ENCODE data around the gene GJB5.
"Not testable (repeated sequence)": the region's sequence is repeated elsewhere in the genome, so short reads cannot be mapped to it uniquely, and the experiment has no call there.

Gene GJB5

DNA sequence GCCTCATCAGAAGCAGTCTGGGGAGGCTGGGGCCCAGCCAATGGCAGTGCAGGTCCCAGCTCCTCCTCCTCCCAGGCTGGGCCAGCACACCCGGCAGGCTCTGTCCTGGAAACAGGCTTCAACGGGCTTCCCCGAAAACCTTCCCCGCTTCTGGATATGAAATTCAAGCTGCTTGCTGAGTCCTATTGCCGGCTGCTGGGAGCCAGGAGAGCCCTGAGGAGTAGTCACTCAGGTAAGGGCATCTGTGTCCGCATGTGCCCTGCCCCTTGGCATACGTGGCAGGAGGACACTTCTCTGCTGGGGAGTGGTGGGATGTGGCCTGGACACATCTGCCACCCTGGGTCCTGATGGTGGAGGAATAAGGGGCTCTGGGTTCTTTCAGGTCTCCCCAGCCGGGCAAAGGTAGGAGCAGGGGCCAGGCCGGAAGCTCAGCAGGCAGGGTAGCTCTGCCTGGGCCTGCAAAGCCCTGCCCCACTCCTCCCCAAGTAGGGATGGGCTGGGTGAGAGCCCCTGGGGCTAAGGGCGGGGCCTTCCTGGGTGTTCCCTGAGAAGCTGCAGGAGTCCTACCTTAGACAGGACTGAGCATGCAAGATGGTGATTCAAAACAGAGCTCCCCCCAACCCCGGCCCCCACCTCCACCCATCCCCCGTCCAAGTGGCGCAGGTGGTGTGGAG lies at the start of gene GJB5:
Gene GJB5, plus strand, starts transcription at position 84 of the 674 bp plus-strand sequence. CDS start 2,284 bp downstream, outside the sequence.
- DNase-seq (ENCODE audit: low spot score in 2 of 2) (no peak), ATAC-seq (no peak)
- Mint-ChIP-seq H3K4me1 (no peaks in the 10 kb centered on the region), H3K9me3 (no peaks in the 10 kb centered on the region), H3K4me3 (no peak within 1 kb of the TSS), H3K27ac (no peak within 1 kb of the TSS), H3K36me3 (no peaks in the 10 kb centered on the region)

GRCh38 chr1:34705077-34705476 lies 49.8 kb upstream of the GJB5 start:
- no peak overlapping the region for H3K27ac Mint-ChIP-seq
- no peak overlapping the region for H3K4me3 Mint-ChIP-seq
- H3K9me3 Mint-ChIP-seq, result no peaks in the 10 kb centered on the region

GRCh38 chr1:34708106-34708505 lies 46.7 kb upstream of the GJB5 start:
- H3K36me3 Mint-ChIP-seq, result no peaks in the 10 kb centered on the region
- H3K4me1 Mint-ChIP-seq, result no peaks in the 10 kb centered on the region
- no peaks in the 10 kb centered on the region for H3K9me3 Mint-ChIP-seq
- no peak for ATAC-seq
- DNase-seq (ENCODE audit: low spot score in 2 of 2), result no peak
- H3K4me3 Mint-ChIP-seq, result no peak overlapping the region
- H3K27ac Mint-ChIP-seq, result no peak overlapping the region

More at GRCh38 chr1:34705077-34705476, 49.8 kb upstream of the GJB5 start:
- DNase-seq (ENCODE audit: low spot score in 2 of 2) (no peak), ATAC-seq (no peak)
- H3K4me1 Mint-ChIP-seq, result no peaks in the 10 kb centered on the region
- no peaks in the 10 kb centered on the region for H3K36me3 Mint-ChIP-seq

GRCh38 chr1:34709547-34709946 lies 45.3 kb upstream of the GJB5 start:
- Mint-ChIP-seq H3K36me3 (no peaks in the 10 kb centered on the region), H3K4me1 (no peaks in the 10 kb centered on the region), H3K4me3 (no peak overlapping the region), H3K27ac (no peak overlapping the region), H3K9me3 (no peaks in the 10 kb centered on the region)
- DNase-seq (ENCODE audit: low spot score in 2 of 2) (no peak), ATAC-seq (no peak)

DNA sequence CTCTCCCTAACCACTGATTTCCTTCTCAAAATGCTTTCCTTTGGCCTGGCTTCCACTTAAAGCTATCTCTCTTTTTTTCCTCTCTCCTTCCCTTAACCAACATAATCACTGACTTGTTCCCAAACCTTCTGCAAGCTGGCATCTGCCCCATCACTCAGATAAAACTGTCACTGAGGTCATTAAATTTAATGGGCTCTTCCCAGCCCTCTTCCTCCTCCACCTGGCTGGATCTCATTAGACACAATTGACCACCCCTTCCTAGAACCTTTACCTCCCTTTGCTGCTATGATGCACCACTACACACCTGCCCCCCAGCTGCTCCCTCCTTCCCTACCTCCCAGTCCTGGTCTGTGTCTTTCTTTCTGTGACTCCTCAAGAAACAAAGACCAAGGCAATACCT lies 44.0 kb upstream of the GJB5 start:
- no peaks in the 10 kb centered on the region for H3K4me1 Mint-ChIP-seq
- DNase-seq (ENCODE audit: low spot score in 2 of 2) (no peak), ATAC-seq (no peak)
- no peaks in the 10 kb centered on the region for H3K9me3 Mint-ChIP-seq
- no peaks in the 10 kb centered on the region for H3K36me3 Mint-ChIP-seq
- no peak overlapping the region for H3K4me3 Mint-ChIP-seq
- no peak overlapping the region for H3K27ac Mint-ChIP-seq

- Mint-ChIP-seq H3K4me1 (no peaks in the 10 kb centered on the region), H3K9me3 (no peaks in the 10 kb centered on the region), H3K36me3 (no peaks in the 10 kb centered on the region), H3K4me3 (no peak overlapping the region), H3K27ac (no peak overlapping the region)
- ATAC-seq (no peak), DNase-seq (ENCODE audit: low spot score in 2 of 2) (no peak)
These were observed 43.4 kb upstream of the GJB5 start for GRCh38 chr1:34711485-34711884.

GRCh38 chr1:34712007-34712688 lies 42.7 kb upstream of the GJB5 start:
- Mint-ChIP-seq H3K4me1 (no peaks in the 10 kb centered on the region), H3K36me3 (no peaks in the 10 kb centered on the region), H3K27ac (no peak overlapping the region), H3K9me3 (no peaks in the 10 kb centered on the region), H3K4me3 (no peak overlapping the region)
- ATAC-seq (no peak), DNase-seq (ENCODE audit: low spot score in 2 of 2) (no peak)

DNA sequence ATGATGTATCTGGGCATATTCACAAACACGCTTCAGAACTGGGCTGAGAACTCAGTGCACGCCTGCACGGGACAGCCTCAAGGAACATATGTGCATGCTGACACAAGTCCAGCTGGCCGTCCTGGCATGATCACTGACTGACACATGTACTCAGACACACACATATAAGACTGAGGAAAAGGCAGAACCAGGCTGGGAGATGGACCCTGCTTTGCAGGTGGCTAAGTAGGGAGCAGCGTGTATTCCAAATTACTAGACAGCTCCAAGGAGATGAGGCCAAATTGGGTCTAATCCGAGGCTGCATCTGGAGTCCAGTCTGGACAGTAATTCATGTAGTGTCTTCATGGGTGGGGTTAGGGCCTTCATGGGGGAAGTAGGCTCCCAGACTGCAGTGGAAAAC lies 41.4 kb upstream of the GJB5 start:
- no peak overlapping the region for H3K27ac Mint-ChIP-seq
- no peaks in the 10 kb centered on the region for H3K9me3 Mint-ChIP-seq
- no peaks in the 10 kb centered on the region for H3K36me3 Mint-ChIP-seq
- DNase-seq (ENCODE audit: low spot score in 2 of 2), result no peak
- no peak for ATAC-seq
- no peak overlapping the region for H3K4me3 Mint-ChIP-seq
- H3K4me1 Mint-ChIP-seq, result no peaks in the 10 kb centered on the region

DNA sequence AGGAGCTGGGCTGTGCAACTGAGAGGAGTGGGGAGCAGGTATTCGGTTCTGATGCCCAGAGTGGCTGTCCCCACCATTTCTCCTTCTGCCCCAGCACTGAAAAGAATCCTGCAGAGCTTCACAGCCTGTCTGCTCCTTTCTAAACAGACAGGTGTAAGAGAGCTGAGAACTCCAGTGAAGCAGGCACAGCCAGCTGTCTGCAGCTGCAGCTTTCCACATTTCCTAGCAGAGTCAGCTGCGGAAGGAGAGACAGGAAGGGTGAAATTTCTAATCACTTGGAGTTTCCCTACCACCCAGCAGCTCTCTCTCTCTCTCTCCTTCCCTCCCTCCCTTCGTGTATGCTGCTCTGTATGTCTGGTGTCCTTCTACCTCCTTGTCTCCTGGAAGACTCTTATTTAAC lies 40.5 kb upstream of the GJB5 start:
- ATAC-seq (no peak), DNase-seq (ENCODE audit: low spot score in 2 of 2) (no peak)
- Mint-ChIP-seq H3K4me3 (no peak overlapping the region), H3K27ac (no peak overlapping the region), H3K9me3 (no peaks in the 10 kb centered on the region), H3K4me1 (no peaks in the 10 kb centered on the region), H3K36me3 (no peaks in the 10 kb centered on the region)

- Mint-ChIP-seq H3K27ac (no peak overlapping the region), H3K4me1 (no peaks in the 10 kb centered on the region), H3K4me3 (no peak overlapping the region), H3K9me3 (no peaks in the 10 kb centered on the region), H3K36me3 (no peaks in the 10 kb centered on the region)
- DNase-seq (ENCODE audit: low spot score in 2 of 2) (no peak), ATAC-seq (no peak)
These were observed 39.7 kb upstream of the GJB5 start for GRCh38 chr1:34715139-34715538.

DNA sequence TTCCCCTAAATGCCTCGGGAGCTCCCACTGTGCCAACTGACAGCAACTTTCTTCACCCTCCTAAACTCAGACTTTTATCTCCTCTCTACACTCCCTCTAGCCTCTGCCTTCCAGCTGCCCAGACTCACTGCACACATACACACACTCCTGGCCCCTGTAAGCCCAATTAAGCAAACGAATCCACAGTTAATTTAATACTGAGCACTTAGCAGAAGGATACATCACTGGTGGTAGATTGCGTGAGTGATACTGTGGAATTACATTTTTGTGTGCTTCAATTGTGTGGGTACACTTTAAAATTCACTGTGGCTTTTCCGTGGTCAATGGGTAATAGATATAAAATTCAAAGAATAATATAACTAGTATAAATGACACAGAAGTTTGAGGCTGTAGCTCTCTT lies 33.6 kb upstream of the GJB5 start:
- no peak for ATAC-seq
- Mint-ChIP-seq H3K27ac (no peak overlapping the region), H3K9me3 (no peaks in the 10 kb centered on the region), H3K4me3 (no peak overlapping the region), H3K36me3 (no peaks in the 10 kb centered on the region), H3K4me1 (no peaks in the 10 kb centered on the region)
- no peak for DNase-seq (ENCODE audit: low spot score in 2 of 2)

- Mint-ChIP-seq H3K36me3 (no peaks in the 10 kb centered on the region), H3K4me1 (no peaks in the 10 kb centered on the region), H3K4me3 (no peak overlapping the region), H3K9me3 (no peaks in the 10 kb centered on the region), H3K27ac (no peak overlapping the region)
- DNase-seq (ENCODE audit: low spot score in 2 of 2) (no peak), ATAC-seq (no peak)
These were observed 33.0 kb upstream of the GJB5 start for GRCh38 chr1:34721646-34722355.

DNA sequence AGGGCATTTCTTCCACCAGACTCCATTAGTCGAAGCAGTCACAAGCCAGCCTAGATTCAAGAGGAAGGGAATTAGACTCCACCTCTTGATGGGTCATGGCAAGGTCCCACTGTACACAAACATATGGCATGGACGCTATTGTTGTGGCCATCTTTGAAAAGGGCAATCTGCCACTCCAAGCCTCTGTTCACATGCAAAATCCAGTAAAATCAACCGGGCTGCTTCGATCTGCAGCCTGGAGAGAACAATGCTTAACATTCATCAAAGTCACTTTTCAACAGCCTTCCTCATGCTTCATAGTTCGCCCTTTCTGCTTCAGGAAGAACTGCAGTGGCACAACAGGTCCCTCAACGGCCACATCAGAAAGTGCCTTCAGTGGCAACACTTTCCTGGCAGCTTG lies 28.0 kb upstream of the GJB5 start:
- H3K4me3 Mint-ChIP-seq, result no peak overlapping the region
- H3K27ac Mint-ChIP-seq, result no peak overlapping the region
- H3K9me3 Mint-ChIP-seq, result no peaks in the 10 kb centered on the region
- no peak for ATAC-seq
- H3K36me3 Mint-ChIP-seq, result no peaks in the 10 kb centered on the region
- H3K4me1 Mint-ChIP-seq, result no peaks in the 10 kb centered on the region
- no peak for DNase-seq (ENCODE audit: low spot score in 2 of 2)

- no peaks in the 10 kb centered on the region for H3K9me3 Mint-ChIP-seq
- no peak for DNase-seq (ENCODE audit: low spot score in 2 of 2)
- H3K27ac Mint-ChIP-seq, result no peak overlapping the region
- no peaks in the 10 kb centered on the region for H3K36me3 Mint-ChIP-seq
- no peaks in the 10 kb centered on the region for H3K4me1 Mint-ChIP-seq
- ATAC-seq, result no peak
- no peak overlapping the region for H3K4me3 Mint-ChIP-seq
These were observed 24.4 kb upstream of the GJB5 start for GRCh38 chr1:34730485-34730884.

GRCh38 chr1:34732831-34733230 lies 22.0 kb upstream of the GJB5 start:
- DNase-seq (ENCODE audit: low spot score in 2 of 2); H3K36me3 Mint-ChIP-seq; H3K27ac Mint-ChIP-seq; H3K9me3 Mint-ChIP-seq; H3K4me1 Mint-ChIP-seq; H3K4me3 Mint-ChIP-seq; ATAC-seq: not testable (repeated sequence)

- no peak overlapping the region for H3K4me3 Mint-ChIP-seq
- no peak overlapping the region for H3K27ac Mint-ChIP-seq
- ATAC-seq, result no peak
- no peaks in the 10 kb centered on the region for H3K36me3 Mint-ChIP-seq
- DNase-seq (ENCODE audit: low spot score in 2 of 2), result no peak
- no peaks in the 10 kb centered on the region for H3K4me1 Mint-ChIP-seq
- no peaks in the 10 kb centered on the region for H3K9me3 Mint-ChIP-seq
These were observed 18.2 kb upstream of the GJB5 start for GRCh38 chr1:34736692-34737091.

Data from stimulated activated effector memory CD8-positive, alpha-beta T cell treated with anti-CD3 and anti-CD28 coated beads, Interleukin-12 subunit alpha, Interleukin-12 subunit beta, amount 100 ng/mL, for 72 hours (primary cell).